Measurements from ENCODE around the gene PTPN22. TPM values are rescaled to one million over a fixed set of nuclear protein-coding genes. Genes with fewer than 3 reads are reported as not detected.

PTPN22 gene
- total RNA-seq, 1 donor from 2014 or later, result 14.1 TPM

GRCh38 chr1:113821916-113822315, 49.6 kb downstream of the PTPN22 start:
- H3K36me3 ChIP-seq, result peaks cover 5% of the 10 kb centered on the region
- no peaks in the 10 kb centered on the region for H3K4me1 ChIP-seq
- DNase-seq (no peak), ATAC-seq (no peak)
- no peaks in the 10 kb centered on the region for H3K9me3 ChIP-seq
- H3K27me3 ChIP-seq (ENCODE audit: low read depth), result no peaks in the 10 kb centered on the region
- no peak for TF ChIP-seq CTCF (IDR thresholded peaks at IDR 0.05)
- intact Hi-C loops (cut with DNase I), result no loop called here
- H3K4me3 ChIP-seq, result no peak overlapping the region
- no peak overlapping the region for H3K27ac ChIP-seq

GRCh38 chr1:113818578-113818977, 52.9 kb downstream of the PTPN22 start:
- intact Hi-C loops (cut with DNase I), result no loop called here
- Histone ChIP-seq H3K27ac (no peak overlapping the region), H3K4me1 (no peaks in the 10 kb centered on the region), H3K27me3 (ENCODE audit: low read depth) (no peaks in the 10 kb centered on the region), H3K9me3 (no peaks in the 10 kb centered on the region), H3K4me3 (no peak overlapping the region), H3K36me3 (peaks cover 5% of the 10 kb centered on the region)
- TF ChIP-seq CTCF (IDR thresholded peaks at IDR 0.05), result no peak
- ATAC-seq (no peak), DNase-seq (no peak)

- H3K9me3 ChIP-seq, result no peaks in the 10 kb centered on the region
- no peak for DNase-seq
- no peak overlapping the region for H3K4me3 ChIP-seq
- no peak for TF ChIP-seq CTCF (IDR thresholded peaks at IDR 0.05)
- no peaks in the 10 kb centered on the region for H3K36me3 ChIP-seq
- no peak overlapping the region for H3K27ac ChIP-seq
- intact Hi-C loops (cut with DNase I), result no loop called here
- no peak for ATAC-seq
- H3K4me1 ChIP-seq, result peaks cover 31% of the 10 kb centered on the region
- no peaks in the 10 kb centered on the region for H3K27me3 ChIP-seq (ENCODE audit: low read depth)
These were observed 58.3 kb downstream of the PTPN22 start for GRCh38 chr1:113813218-113813617.

GRCh38 chr1:113812661-113813135, 58.8 kb downstream of the PTPN22 start:
- intact Hi-C loops (cut with DNase I), result no loop called here
- no peak for ATAC-seq
- peak overlapping the region; percentile 91 for H3K4me3 ChIP-seq

GRCh38 chr1:113811888-113812660, 59.4 kb downstream of the PTPN22 start, which contains the start of gene RSBN1:
Gene RSBN1 (minus strand): TSS chr1:113812476. CDS start chr1:113812412, 64 bp downstream.
- intact Hi-C loops (cut with DNase I), result no loop called here
- ATAC-seq (peak; percentile 98 to 99), DNase-seq (peak; percentile 100)
- no peaks in the 10 kb centered on the region for H3K9me3 ChIP-seq
- peak within 1 kb of the TSS; percentile 97 for H3K27ac ChIP-seq
- peaks cover 31% of the 10 kb centered on the region for H3K4me1 ChIP-seq
- no peaks in the 10 kb centered on the region for H3K27me3 ChIP-seq (ENCODE audit: low read depth)
- no peak for TF ChIP-seq CTCF (IDR thresholded peaks at IDR 0.05)
- peak within 1 kb of the TSS; percentile 91 for H3K4me3 ChIP-seq
- no peaks in the 10 kb centered on the region for H3K36me3 ChIP-seq

More at GRCh38 chr1:113812661-113813135, 58.8 kb downstream of the PTPN22 start:
- DNase-seq, result no peak
- no peak for TF ChIP-seq CTCF (IDR thresholded peaks at IDR 0.05)
- Histone ChIP-seq H3K27ac (peak overlapping the region; percentile 97), H3K36me3 (no peaks in the 10 kb centered on the region), H3K9me3 (no peaks in the 10 kb centered on the region), H3K27me3 (ENCODE audit: low read depth) (no peaks in the 10 kb centered on the region), H3K4me1 (peaks cover 31% of the 10 kb centered on the region)

All from lower lobe of right lung (tissue), 2 donors.